Trophoblast cell (in vitro differentiated cells and primary cell): Measurements from ENCODE around the gene EFR3B.

Experiments used
- DNase-seq, 2 donors: peaks; one replicate each; pipeline ENCODE4 v3.0.0-alpha.2; 2016
- H2AFZ ChIP-seq: 2 replicates; pipeline ENCODE4 v1.6.1; 2013; ENCODE audit warnings: low read length, moderate library complexity, mild to moderate bottlenecking; ENCODE audit not compliant: insufficient read depth, poor library complexity
- H2AK5ac ChIP-seq: 2 replicates; pipeline ENCODE4 v1.6.1; 2013; ENCODE audit warnings: mild to moderate bottlenecking, low read length
- H2BK120ac ChIP-seq: 2 replicates; pipeline ENCODE4 v1.6.1; 2013; ENCODE audit warnings: low read length, mild to moderate bottlenecking, moderate library complexity; ENCODE audit not compliant: insufficient read depth, poor library complexity
- H2BK12ac ChIP-seq: 2 replicates; pipeline ENCODE4 v1.6.1; 2013; ENCODE audit warnings: mild to moderate bottlenecking, low read length, moderate library complexity
- H2BK5ac ChIP-seq: 2 replicates; pipeline ENCODE4 v1.6.1; 2013; ENCODE audit warnings: low read length, low read depth, moderate library complexity, mild to moderate bottlenecking; ENCODE audit not compliant: poor library complexity
- H3K14ac ChIP-seq: 2 replicates; pipeline ENCODE4 v1.6.1; 2013; ENCODE audit warnings: mild to moderate bottlenecking, low read length
- H3K18ac ChIP-seq: 2 replicates; pipeline ENCODE4 v1.6.1; 2013; ENCODE audit warnings: mild to moderate bottlenecking, low read length
- H3K23ac ChIP-seq: 2 replicates; pipeline ENCODE4 v1.6.1; 2013; ENCODE audit warnings: low read length
- H3K27ac ChIP-seq: 2 replicates; pipeline ENCODE4 v1.5.1; 2013; ENCODE audit warnings: low read depth, mild to moderate bottlenecking, inconsistent platforms, low read length, moderate library complexity
- H3K27me3 ChIP-seq: 2 replicates; pipeline ENCODE4 v1.6.1; 2013; ENCODE audit warnings: inconsistent platforms, mild to moderate bottlenecking, low read length, moderate library complexity; ENCODE audit not compliant: insufficient read depth
- H3K36me3 ChIP-seq, 2 experiments: 1 replicate in 1 of 2; 2 replicates in 1 of 2; pipeline ENCODE4 v1.6.1; 2013; ENCODE audit warnings: low read length in 2 of 2, mild to moderate bottlenecking in 2 of 2, moderate library complexity in 1 of 2; ENCODE audit not compliant: insufficient read depth in 2 of 2, control insufficient read depth in 1 of 2
- H3K4ac ChIP-seq: 2 replicates; pipeline ENCODE4 v1.6.1; 2013; ENCODE audit warnings: low read depth, mild to moderate bottlenecking, low read length, moderate library complexity
- H3K4me1 ChIP-seq, 2 experiments: 1 replicate in 1 of 2; 2 replicates in 1 of 2; pipeline ENCODE4 v1.6.1; 2013; ENCODE audit warnings: low read length in 2 of 2, mild to moderate bottlenecking in 2 of 2, moderate library complexity in 1 of 2; ENCODE audit not compliant: insufficient read depth in 2 of 2, control insufficient read depth in 1 of 2
- H3K4me2 ChIP-seq: 2 replicates; pipeline ENCODE4 v1.6.1; 2013; ENCODE audit warnings: inconsistent platforms, mild to moderate bottlenecking, low read length, moderate library complexity
- H3K4me3 ChIP-seq: 2 replicates; pipeline ENCODE4 v1.5.1; 2013; ENCODE audit warnings: mild to moderate bottlenecking, low read depth, low read length, inconsistent platforms
- H3K79me1 ChIP-seq: one replicate; pipeline ENCODE4 v1.6.1; 2013; ENCODE audit warnings: low read length
- H3K79me2 ChIP-seq: 2 replicates; pipeline ENCODE4 v1.6.1; 2013; ENCODE audit warnings: low read length, mild to moderate bottlenecking; ENCODE audit not compliant: control insufficient read depth, insufficient read depth, poor library complexity
- H3K9ac ChIP-seq: 2 replicates; pipeline ENCODE4 v1.6.1; 2013; ENCODE audit warnings: mild to moderate bottlenecking, low read length
- H3K9me3 ChIP-seq: 2 replicates; pipeline ENCODE4 v1.6.1; 2013; ENCODE audit warnings: low read depth, mild to moderate bottlenecking, control low read depth, inconsistent platforms, low read length; ENCODE audit not compliant: insufficient read depth
- H4K12ac ChIP-seq: 2 replicates; pipeline ENCODE4 v1.6.1; 2013; ENCODE audit warnings: low read depth, mild to moderate bottlenecking, low read length, moderate library complexity
- H4K8ac ChIP-seq: 2 replicates; pipeline ENCODE4 v1.6.1; 2013; ENCODE audit warnings: low read depth, mild to moderate bottlenecking, low read length, moderate library complexity
- H4K91ac ChIP-seq: one replicate; pipeline ENCODE4 v1.6.1; 2013; ENCODE audit warnings: low read depth, mild to moderate bottlenecking, low read length, moderate library complexity
- WGBS: extraction: QIAGEN DNeasy Blood & Tissue Kit; methylation state at CpG from one replicate; pipeline ENCODE4 v1.1.7; 2013; ENCODE audit warnings: missing lambda C conversion rate; ENCODE audit not compliant: insufficient read length, insufficient coverage; ENCODE audit errors: extremely low coverage; 5-methylcytosine and 5-hydroxymethylcytosine counted together

The EFR3B gene

GRCh38 chr2:25197336-25198208 lies 155.7 kb downstream of the EFR3B start:
- no peaks in the 10 kb centered on the region for H3K9me3 ChIP-seq
- H3K79me1 ChIP-seq: no peaks in the 10 kb centered on the region
- peaks cover 3 to 11% of the 10 kb centered on the region in 2 experiments for H3K4me1 ChIP-seq
- H3K4me3 ChIP-seq: no peak overlapping the region
- H3K23ac ChIP-seq: no peak overlapping the region
- no CpG with 5 or more reads among the region's 12 CpGs for WGBS
- H4K91ac ChIP-seq: no peak overlapping the region
- no peak overlapping the region for H3K9ac ChIP-seq
- no peak overlapping the region for H3K14ac ChIP-seq
- H2AK5ac ChIP-seq: no peak overlapping the region
- H2BK5ac ChIP-seq: no peak overlapping the region
- no peak overlapping the region for H3K4me2 ChIP-seq
- no peaks in the 10 kb centered on the region for H3K27me3 ChIP-seq
- no peak overlapping the region for H2AFZ ChIP-seq
- no peaks in the 10 kb centered on the region for H3K36me3 ChIP-seq
- no peak overlapping the region for H2BK12ac ChIP-seq
- peak overlapping the region; percentile 1 for H4K8ac ChIP-seq
- H3K79me2 ChIP-seq: no peaks in the 10 kb centered on the region
- H3K4ac ChIP-seq: no peak overlapping the region
- H3K27ac ChIP-seq: no peak overlapping the region
- DNase-seq: no peak
- no peak overlapping the region for H4K12ac ChIP-seq
- no peak overlapping the region for H3K18ac ChIP-seq
- no peak overlapping the region for H2BK120ac ChIP-seq

DNA sequence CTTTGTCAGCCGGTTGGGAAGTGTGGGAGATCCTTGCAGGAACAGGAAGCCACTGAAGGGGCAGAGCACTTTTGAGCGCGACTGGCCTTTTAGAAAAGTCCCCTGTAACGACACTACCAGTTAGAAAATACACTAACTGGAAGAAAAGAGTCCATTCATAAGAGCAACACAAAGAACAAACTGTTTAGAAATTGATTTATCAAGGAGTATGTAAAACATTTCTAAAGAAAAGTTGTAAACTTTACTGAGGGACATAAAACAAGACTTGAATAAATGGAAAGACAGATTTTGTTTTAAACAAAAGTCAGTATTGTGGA lies 156.3 kb downstream of the EFR3B start:
- Histone ChIP-seq H3K4me2 (no peak overlapping the region), H2BK12ac (no peak overlapping the region), H2BK120ac (no peak overlapping the region), H4K91ac (no peak overlapping the region), H3K4me1 (peaks cover 3 to 9% of the 10 kb centered on the region in 2 experiments), H2BK5ac (no peak overlapping the region), H4K8ac (peak overlapping the region; percentile 1), H3K23ac (no peak overlapping the region), H3K14ac (no peak overlapping the region), H3K18ac (no peak overlapping the region), H3K27ac (no peak overlapping the region), H3K4me3 (no peak overlapping the region), H2AK5ac (no peak overlapping the region), H3K36me3 (no peaks in the 10 kb centered on the region), H3K9ac (no peak overlapping the region), H3K79me1 (no peaks in the 10 kb centered on the region), H2AFZ (no peak overlapping the region), H3K79me2 (no peaks in the 10 kb centered on the region), H3K9me3 (no peaks in the 10 kb centered on the region), H4K12ac (no peak overlapping the region), H3K4ac (no peak overlapping the region), H3K27me3 (no peaks in the 10 kb centered on the region)
- no CpG with 5 or more reads among the region's 4 CpGs for WGBS
- no peak for DNase-seq

DNA sequence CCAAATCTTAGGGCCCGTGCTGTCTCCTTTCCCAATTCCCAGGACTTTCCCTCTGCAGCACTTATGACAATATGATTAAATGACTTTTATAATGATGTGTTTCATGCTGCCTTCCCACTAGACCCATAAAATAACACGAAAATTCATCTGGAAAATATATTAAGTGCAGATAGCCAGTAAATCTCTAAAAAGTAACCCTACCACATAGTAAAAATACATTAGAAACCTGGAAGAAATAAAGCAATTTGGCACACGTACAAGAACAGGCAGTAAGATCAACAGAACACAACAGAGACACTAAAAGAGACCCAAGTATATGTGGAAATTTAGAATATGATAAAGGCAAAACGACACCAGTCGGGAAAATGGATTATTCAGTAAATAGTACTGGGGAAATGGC lies 156.7 kb downstream of the EFR3B start:
- Histone ChIP-seq H3K4me2 (no peak overlapping the region), H2AFZ (no peak overlapping the region), H2BK120ac (no peak overlapping the region), H3K27ac (no peak overlapping the region), H4K12ac (no peak overlapping the region), H3K14ac (no peak overlapping the region), H3K4me3 (no peak overlapping the region), H2BK12ac (no peak overlapping the region), H3K9ac (no peak overlapping the region), H3K79me2 (no peaks in the 10 kb centered on the region), H4K91ac (no peak overlapping the region), H3K9me3 (no peaks in the 10 kb centered on the region), H2BK5ac (no peak overlapping the region), H3K4ac (no peak overlapping the region), H4K8ac (no peak overlapping the region), H2AK5ac (no peak overlapping the region), H3K79me1 (no peaks in the 10 kb centered on the region), H3K23ac (no peak overlapping the region), H3K36me3 (no peaks in the 10 kb centered on the region), H3K18ac (no peak overlapping the region), H3K4me1 (peaks cover 3 to 9% of the 10 kb centered on the region in 2 experiments), H3K27me3 (no peaks in the 10 kb centered on the region)
- no peak for DNase-seq
- WGBS: no CpG with 5 or more reads among the region's 5 CpGs

DNA sequence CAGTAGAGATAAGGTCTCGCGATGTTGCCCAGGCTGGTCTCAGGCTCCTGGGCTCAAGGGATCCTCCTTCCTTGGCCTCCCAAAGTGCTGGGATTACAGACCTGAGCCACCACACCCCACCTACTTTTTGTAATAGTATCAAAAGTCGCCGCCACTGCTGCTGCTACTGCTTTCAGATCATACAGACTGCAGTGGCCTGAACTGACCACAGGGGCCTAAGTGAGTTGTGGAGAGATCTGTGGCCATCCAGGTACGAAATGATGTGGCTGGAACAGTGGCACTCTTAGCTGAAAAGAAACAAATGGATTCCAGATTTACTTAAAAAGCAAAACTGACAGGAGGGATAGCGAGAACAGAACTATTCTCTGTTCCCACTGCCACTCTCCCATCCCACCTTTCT lies 159.4 kb downstream of the EFR3B start:
- Histone ChIP-seq H3K79me2 (no peaks in the 10 kb centered on the region), H3K9me3 (no peaks in the 10 kb centered on the region), H3K23ac (no peak overlapping the region), H2BK120ac (no peak overlapping the region), H3K4me2 (no peak overlapping the region), H2BK5ac (no peak overlapping the region), H3K14ac (no peak overlapping the region), H3K4me3 (no peak overlapping the region), H4K91ac (no peak overlapping the region), H3K9ac (no peak overlapping the region), H3K4ac (no peak overlapping the region), H3K27ac (no peak overlapping the region), H2AK5ac (no peak overlapping the region), H3K36me3 (no peaks in the 10 kb centered on the region), H3K4me1 (peaks cover 3% of the 10 kb centered on the region in 2 experiments), H2AFZ (no peak overlapping the region), H3K18ac (no peak overlapping the region), H2BK12ac (no peak overlapping the region), H4K8ac (no peak overlapping the region), H4K12ac (no peak overlapping the region), H3K27me3 (no peaks in the 10 kb centered on the region), H3K79me1 (no peaks in the 10 kb centered on the region)
- DNase-seq: no peak
- WGBS: no CpG with 5 or more reads among the region's 6 CpGs
